PC-3 (cell line): ENCODE data around the gene TAS2R10.

ENCODE experiments used
- EZH2phosphoT487 ChIP-seq: fragments of 300-600 bp; sonication (generic); IDR thresholded peaks from 2 replicates; pipeline ENCODE4 v1.6.1; 2018; ENCODE audit warnings: mild to moderate bottlenecking, antibody characterized with exemption, low read length, borderline replicate concordance
- TF ChIP-seq, protein P1 (sequence below): fragments of 300-600 bp; sonication (generic); conservative IDR thresholded peaks from 2 replicates; pipeline ENCODE4 v1.5.1; 2017; ENCODE audit warnings: antibody characterized with exemption, low read depth, mild to moderate bottlenecking, low read length

DNA sequence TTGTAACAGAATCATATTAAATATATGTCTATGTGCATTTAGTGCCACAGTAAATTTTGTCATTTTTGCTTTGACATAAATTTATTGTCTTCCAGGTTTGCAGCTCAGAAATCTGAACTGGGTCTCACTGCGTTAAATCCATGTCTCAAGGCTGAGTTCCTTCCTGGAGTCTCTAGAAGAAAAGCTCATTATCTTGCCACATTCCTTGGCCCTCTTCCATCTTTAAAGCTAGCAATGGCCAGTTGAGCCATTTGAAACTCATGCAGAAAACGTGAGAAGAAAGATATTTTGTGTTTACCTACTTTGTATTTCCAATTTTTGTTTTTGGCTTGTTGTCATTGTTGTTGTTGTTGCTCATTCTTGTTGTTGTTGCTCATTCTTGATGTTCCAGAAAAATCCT lies 47.2 kb upstream of the TAS2R10 start:
- no peak for TF ChIP-seq EZH2phosphoT487
- TF ChIP-seq, protein P1, sequence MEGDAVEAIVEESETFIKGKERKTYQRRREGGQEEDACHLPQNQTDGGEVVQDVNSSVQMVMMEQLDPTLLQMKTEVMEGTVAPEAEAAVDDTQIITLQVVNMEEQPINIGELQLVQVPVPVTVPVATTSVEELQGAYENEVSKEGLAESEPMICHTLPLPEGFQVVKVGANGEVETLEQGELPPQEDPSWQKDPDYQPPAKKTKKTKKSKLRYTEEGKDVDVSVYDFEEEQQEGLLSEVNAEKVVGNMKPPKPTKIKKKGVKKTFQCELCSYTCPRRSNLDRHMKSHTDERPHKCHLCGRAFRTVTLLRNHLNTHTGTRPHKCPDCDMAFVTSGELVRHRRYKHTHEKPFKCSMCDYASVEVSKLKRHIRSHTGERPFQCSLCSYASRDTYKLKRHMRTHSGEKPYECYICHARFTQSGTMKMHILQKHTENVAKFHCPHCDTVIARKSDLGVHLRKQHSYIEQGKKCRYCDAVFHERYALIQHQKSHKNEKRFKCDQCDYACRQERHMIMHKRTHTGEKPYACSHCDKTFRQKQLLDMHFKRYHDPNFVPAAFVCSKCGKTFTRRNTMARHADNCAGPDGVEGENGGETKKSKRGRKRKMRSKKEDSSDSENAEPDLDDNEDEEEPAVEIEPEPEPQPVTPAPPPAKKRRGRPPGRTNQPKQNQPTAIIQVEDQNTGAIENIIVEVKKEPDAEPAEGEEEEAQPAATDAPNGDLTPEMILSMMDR: no peak
